ENCODE data around the gene DUSP3. TPM values are rescaled to one million over a fixed set of nuclear protein-coding genes. Genes with fewer than 3 reads are reported as not detected.

DUSP3 gene
- total RNA-seq, 1 donor from 2014 or later = 54.6 TPM

- DNase-seq = no peak
- TF ChIP-seq CTCF (IDR thresholded peaks at IDR 0.05; ENCODE audit: partially characterized antibody, unreplicated experiment) = no peak
- peaks cover 3% of the 10 kb centered on the region for H3K27me3 Mint-ChIP-seq (ENCODE audit: unreplicated experiment)
Measured at GRCh38 chr17:43784628-43785101, 5.9 kb upstream of the DUSP3 start.

GRCh38 chr17:43784068-43784467 is 5.3 kb upstream of the DUSP3 start:
- Mint-ChIP-seq H3K9me3 (ENCODE audit: unreplicated experiment) (no peaks in the 10 kb centered on the region), H3K27ac (ENCODE audit: unreplicated experiment) (no peak overlapping the region), H3K36me3 (ENCODE audit: unreplicated experiment) (peaks cover 5% of the 10 kb centered on the region), H3K4me3 (ENCODE audit: unreplicated experiment) (no peak overlapping the region), H3K27me3 (ENCODE audit: unreplicated experiment) (peaks cover 3% of the 10 kb centered on the region), H3K4me1 (ENCODE audit: low read depth, unreplicated experiment) (peaks cover 16% of the 10 kb centered on the region)
- DNase-seq = no peak
- no peak for TF ChIP-seq CTCF (IDR thresholded peaks at IDR 0.05; ENCODE audit: partially characterized antibody, unreplicated experiment)

More at GRCh38 chr17:43784628-43785101, 5.9 kb upstream of the DUSP3 start:
- Mint-ChIP-seq H3K4me3 (ENCODE audit: unreplicated experiment) (peak overlapping the region; percentile 31), H3K36me3 (ENCODE audit: unreplicated experiment) (peaks cover 5% of the 10 kb centered on the region), H3K27ac (ENCODE audit: unreplicated experiment) (no peak overlapping the region), H3K9me3 (ENCODE audit: unreplicated experiment) (no peaks in the 10 kb centered on the region), H3K4me1 (ENCODE audit: low read depth, unreplicated experiment) (peaks cover 14% of the 10 kb centered on the region)

GRCh38 chr17:43782913-43783680 is 4.3 kb upstream of the DUSP3 start:
- no peak for DNase-seq
- Mint-ChIP-seq H3K4me3 (ENCODE audit: unreplicated experiment) (no peak overlapping the region), H3K27me3 (ENCODE audit: unreplicated experiment) (peaks cover 3% of the 10 kb centered on the region), H3K4me1 (ENCODE audit: low read depth, unreplicated experiment) (peaks cover 14% of the 10 kb centered on the region), H3K9me3 (ENCODE audit: unreplicated experiment) (peaks cover 1% of the 10 kb centered on the region), H3K27ac (ENCODE audit: unreplicated experiment) (no peak overlapping the region), H3K36me3 (ENCODE audit: unreplicated experiment) (peaks cover 5% of the 10 kb centered on the region)
- TF ChIP-seq CTCF (IDR thresholded peaks at IDR 0.05; ENCODE audit: partially characterized antibody, unreplicated experiment) = no peak

- Mint-ChIP-seq H3K27me3 (ENCODE audit: unreplicated experiment) (peaks cover 1% of the 10 kb centered on the region), H3K27ac (ENCODE audit: unreplicated experiment) (peak within 1 kb of the TSS; percentile 90), H3K4me3 (ENCODE audit: unreplicated experiment) (peak within 1 kb of the TSS; percentile 85), H3K4me1 (ENCODE audit: low read depth, unreplicated experiment) (peaks cover 12% of the 10 kb centered on the region), H3K36me3 (ENCODE audit: unreplicated experiment) (peaks cover 5% of the 10 kb centered on the region), H3K9me3 (ENCODE audit: unreplicated experiment) (peaks cover 5% of the 10 kb centered on the region)
- no peak for TF ChIP-seq CTCF (IDR thresholded peaks at IDR 0.05; ENCODE audit: partially characterized antibody, unreplicated experiment)
- DNase-seq = no peak
Measured at GRCh38 chr17:43780135-43780534, 1.4 kb upstream of the DUSP3 start, which contains the start of gene CFAP97D1. TSS of gene CFAP97D1 (plus strand) at chr17:43780435. CDS start at chr17:43780463, 28 bp downstream.
